Frontal cortex (tissue), 1 donor: Measurements from ENCODE around the gene NHLRC3. TPM values are rescaled to one million over a fixed set of nuclear protein-coding genes. Genes with fewer than 3 reads are reported as not detected.

Experiments used
- total RNA-seq: library from RNA; depleted of rRNA; stranded (reverse); fragments of >200 nt; gene quantifications from one replicate; pipeline ENCODE4 v1.2.3, GENCODE V29; 2014

NHLRC3 gene
- total RNA-seq, 1 donor from 2014 or later = 40.8 TPM

Other genes with a start within 250 kb of the NHLRC3 start
- gene STOML3, start 47.6 kb upstream of the NHLRC3 start, total RNA-seq = not detected
- 20.0 TPM for gene PROSER1, start 367 bp upstream of the NHLRC3 start, total RNA-seq